NCI-H748 treated with DMSO at 0.1 percent for 48 hours (cell line): ENCODE data around the gene MUC20.
"Not testable (repeated sequence)": the region's sequence is repeated elsewhere in the genome, so short reads cannot be mapped to it uniquely, and the experiment has no call there.

Source experiments
- DNase-seq: peaks from one replicate; lab custom pipeline; 2025; lab: John Stamatoyannopoulos, UW

Gene MUC20

DNA sequence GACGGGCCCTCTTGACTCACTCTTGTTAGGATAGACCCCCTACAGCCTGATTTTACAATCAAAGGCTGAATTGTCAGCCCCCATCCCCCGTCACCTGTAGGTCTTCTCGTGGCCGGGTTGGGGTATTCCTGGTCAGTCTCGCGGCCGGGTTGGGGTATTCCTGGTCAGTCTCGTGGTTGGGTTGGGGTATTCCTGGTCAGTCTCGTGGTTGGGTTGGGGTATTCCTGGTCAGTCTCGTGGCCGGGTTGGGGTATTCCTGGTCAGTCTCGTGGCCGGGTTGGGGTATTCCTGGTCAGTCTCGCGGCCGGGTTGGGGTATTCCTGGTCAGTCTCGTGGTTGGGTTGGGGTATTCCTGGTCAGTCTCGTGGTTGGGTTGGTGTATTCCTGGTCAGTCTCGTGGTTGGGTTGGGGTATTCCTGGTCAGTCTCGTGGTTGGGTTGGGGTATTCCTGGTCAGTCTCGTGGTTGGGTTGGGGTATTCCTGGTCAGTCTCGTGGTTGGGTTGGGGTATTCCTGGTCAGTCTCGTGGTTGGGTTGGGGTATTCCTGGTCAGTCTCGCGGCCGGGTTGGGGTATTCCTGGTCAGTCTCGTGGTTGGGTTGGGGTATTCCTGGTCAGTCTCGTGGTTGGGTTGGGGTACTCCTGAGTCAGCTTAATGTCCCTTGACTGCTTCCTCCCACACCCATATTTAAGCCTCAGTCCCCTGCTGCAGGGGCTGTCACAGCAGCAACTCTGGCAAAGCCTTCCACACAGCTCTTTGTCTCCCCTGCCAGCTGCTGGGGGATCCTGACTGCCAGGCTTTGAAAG is 50.3 kb downstream of the MUC20 start:
- DNase-seq: not testable (repeated sequence)

DNA sequence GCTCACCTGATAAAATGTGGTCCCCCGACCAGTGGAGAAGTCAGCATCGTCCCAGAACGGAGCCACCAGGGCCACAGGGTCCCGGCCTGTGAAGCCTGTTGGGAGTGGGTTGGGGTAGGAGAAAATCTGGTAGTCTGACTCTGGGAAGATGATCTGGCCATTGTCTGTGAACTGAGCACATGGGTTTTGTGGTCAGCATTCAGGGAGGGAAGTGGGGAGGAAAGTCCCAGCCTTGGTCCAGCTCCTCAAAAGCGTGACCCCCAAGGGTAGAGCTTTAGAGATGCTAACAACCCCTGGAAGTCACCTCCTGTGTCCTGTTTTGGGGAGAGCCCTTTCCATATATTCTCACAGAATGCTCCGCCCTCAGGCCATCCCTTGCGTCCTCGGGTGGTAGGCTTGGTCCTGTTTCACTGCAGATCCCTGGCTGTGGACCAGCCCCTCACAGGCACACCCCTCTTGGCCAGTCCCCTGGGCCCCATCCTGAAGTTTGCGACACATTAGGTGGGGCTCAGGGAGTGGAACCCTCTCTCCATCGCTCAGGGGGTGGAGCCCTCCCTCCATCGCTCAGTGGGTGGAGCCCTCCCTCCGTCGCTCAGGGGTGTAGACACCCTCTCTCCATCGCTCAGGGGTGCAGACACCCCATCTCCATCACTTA is 51.0 kb downstream of the MUC20 start:
- no peak for DNase-seq

DNA sequence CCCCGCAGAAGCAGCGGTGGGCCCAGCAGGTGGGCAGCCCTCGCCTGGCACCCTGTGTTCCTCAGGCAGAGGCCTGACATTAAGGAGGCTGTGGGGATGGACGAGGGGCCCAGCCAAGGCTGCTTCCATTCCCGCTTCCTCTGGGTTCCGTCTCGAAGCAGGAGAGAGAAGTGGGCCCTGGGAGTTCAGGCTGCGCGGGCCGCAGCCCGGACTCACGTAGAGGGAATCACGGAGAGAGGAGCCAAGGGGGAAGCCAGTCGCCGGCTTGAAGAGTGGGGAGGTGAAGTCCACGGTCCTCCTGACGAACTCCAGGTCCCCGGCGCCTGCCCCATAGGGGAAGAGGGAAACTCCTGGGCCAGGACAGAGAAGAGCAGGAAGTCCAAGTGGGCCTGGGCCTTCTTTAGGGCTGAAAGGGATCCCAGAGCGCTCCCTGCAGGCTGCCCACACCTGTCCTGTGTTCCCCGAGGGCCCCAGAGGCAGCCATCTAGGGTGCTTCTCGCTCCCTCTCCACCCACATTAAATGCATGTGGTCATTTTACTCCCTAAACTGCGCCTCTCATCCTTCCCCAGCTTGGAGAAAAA is 53.3 kb downstream of the MUC20 start:
- no peak for DNase-seq

DNA sequence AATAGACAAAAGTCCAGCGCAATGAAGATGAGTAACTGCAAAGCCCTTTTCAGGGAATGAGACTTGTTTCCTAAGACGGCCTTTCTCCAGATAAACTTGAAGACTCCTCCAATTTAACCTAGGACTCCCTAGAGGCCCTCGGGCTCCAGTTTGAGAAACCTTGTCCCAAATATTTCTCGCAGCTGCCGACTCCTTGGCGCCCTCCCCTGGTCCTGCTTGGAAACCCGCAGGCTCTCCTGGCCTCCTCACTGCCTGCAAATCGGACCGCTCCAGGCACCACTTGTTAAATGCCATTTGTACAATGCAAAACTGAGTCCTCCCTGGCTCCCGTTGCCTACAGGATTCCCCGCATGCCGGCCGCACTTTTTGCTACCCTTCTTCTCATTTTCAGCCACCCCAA is 54.1 kb downstream of the MUC20 start:
- DNase-seq: peak; percentile 0

DNA sequence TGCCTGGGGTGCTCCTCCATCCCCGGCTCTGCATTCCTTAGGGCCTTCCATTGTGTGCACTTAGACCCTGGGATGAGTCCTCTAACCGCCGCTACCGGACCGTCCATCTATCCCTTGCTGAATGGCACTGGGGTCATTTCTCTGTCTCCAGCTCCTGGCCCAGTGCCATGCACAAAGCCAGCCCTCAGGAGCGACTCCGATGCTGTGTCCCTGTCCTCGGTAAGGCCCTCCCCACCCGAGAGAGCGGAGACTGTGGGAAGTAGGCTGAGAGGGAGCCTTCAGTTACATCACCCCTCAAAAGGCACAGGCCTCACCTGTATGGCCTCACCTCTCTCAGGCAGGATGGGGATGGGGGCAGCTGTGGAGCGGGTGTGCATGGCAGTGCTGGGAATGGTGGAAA is 57.2 kb downstream of the MUC20 start:
- DNase-seq: no peak

DNA sequence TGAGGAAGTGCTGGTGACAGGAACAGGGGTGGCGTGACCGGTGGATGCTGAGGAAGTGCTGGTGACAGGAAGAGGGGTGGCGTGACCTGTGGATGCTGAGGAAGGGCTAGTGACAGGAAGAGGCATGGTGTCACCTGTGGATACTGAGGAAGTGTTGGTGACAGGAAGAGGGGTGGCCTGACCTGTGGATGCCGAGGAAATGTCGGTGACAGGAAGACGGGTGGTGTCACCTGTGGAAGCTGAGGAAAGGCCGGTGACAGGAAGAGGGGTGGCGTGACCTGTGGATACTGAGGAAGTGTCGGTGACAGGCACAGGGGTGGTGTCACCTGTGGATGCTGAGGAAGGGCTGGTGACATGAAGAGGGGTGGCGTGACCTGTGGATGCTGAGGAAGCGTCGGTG is 60.5 kb downstream of the MUC20 start:
- DNase-seq: not testable (repeated sequence)
